CD4-positive, alpha-beta T cell treated with Interleukin-2 at 100 ng/mL for 4 hours (primary cell): Measurements from ENCODE around the gene GPATCH2L.

Experiments used
- DNase-seq: peaks from one replicate; pipeline ENCODE4 v3.0.0-alpha.2; 2020; ENCODE audit warnings: low spot score

GPATCH2L gene

DNA sequence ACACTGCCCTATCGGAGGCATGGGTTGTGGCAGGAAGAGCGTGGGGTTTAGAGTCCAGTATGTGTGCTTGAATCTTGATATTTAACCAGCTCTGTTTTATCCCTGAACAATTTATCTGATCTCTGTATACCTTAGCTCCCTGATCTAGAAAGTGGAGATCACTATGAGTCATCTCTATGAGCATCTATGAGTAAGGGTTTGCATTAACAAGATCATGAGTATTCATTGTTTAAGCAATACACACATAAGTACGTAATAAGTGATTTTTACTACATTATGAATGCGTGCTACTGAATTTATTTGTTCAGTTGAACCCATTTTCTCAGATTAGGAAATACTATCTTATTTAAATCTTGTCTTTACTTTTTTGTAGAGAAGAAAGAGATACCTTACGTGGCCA, 49.4 kb downstream of the GPATCH2L start:
- DNase-seq: no peak

DNA sequence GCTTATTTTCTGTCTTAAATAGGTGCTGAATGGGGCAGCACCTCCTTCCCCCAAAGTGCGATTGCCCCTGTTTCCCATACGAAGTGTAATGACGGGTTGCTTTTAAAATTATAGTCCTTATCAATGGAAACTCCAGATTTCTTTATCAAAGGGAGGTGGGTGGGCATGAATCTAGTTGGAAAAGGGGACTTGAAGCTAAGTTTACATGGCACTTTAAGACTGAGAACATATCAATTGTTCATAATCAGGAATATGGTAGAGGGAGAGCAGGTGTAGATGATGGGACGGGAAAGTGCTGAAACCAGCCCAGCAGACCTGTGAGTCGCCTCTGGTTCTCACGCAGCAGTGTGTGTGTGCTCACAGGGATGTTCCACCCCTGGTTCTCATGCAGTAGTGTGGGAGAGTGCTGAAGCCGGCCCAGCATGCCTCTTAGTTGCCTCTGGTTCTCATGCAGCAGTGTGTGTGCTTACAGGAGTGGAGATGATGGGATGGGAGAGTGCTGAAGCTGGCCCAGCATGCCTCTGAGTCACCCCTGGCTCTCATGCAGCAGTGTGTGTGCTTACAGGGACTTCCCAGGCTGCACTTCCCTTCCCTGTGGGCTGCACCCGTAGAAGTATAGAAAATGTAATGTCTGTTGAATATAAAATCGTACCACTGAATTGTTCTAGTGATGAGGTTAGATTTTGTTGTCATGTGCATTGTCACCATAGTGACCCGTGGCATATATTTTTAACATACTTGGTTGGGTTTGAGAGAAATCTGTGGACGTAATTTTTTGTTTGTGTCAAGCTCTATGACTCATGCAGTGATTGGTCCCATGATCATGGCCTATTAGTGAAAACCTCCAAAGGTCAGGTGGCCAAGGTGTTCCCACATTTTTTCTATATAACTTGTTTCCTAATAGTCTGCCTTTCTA, 51.6 kb downstream of the GPATCH2L start:
- DNase-seq: no peak

DNA sequence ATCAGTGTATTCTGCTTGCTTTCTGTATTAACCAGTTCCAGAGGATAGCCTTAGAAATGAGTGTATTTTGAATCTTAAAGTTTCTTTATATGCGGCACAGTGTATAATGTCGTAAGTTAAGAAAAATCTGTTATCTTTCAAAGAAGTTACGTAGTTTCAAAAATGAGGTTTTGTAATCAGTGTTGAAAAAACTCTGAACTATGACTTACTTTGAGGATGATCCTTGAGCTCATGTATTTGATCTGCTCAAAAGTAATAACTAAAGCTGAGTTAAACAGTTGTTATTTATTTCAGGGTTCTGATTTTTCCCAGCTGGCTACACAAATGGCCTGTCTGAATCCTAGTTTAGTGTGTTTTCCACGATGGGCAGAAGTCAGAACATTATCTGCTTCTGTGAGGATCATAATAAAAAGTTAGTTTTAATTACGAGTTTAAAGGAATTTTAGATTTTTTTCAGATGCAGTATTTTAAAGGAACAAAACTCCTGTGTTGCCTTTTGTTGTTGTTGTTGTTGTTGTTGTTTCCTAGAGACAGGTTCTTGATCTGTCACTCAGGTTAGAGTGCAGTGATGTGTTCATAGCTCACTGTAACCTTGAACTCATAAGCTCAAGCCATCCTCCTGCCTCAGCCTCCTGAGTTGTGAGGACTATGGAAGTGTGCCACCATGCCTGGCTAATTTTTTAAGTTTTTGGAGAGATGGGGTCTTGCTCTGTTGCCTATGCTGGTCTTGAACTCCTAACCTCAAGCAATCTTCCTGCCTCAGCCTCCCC, 52.9 kb downstream of the GPATCH2L start:
- no peak for DNase-seq

DNA sequence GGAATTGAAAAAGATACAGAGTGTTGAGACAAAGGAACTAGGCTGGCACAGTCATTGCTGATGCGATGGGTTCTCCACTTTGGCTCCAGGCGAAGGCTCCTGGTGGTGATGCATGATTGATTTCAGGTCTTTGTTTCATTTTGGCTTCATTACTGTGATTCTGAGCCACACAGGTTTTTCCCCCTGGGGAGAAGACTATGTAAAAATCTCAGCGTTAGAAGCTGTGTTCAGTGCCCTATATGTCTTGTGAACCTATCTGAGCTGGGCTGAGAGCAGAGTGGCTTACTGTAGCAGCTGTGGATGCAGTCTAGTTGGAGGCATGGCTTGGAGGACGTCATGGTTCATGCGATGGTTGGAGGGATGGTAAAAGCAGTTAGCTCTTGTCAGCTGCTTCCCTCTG, 54.0 kb downstream of the GPATCH2L start:
- DNase-seq: no peak

DNA sequence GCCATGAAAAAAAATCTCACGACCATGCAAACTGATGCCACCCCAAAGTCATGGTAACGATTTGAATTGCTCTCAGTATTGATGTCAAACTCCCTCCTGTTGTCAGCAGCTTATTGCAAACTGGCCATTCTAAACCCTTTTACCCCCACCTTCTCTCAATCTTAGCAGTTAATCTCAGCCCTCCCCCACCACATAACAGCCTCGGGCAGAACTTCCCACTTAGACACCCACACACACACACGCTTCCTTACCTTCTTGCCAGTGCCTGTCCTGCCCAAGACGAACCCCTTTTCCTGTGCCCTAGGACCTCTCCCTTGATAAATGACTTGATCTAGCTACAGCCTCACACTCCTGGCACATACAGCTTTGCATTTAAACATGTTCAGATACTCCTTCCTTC, 56.6 kb downstream of the GPATCH2L start:
- no peak for DNase-seq

DNA sequence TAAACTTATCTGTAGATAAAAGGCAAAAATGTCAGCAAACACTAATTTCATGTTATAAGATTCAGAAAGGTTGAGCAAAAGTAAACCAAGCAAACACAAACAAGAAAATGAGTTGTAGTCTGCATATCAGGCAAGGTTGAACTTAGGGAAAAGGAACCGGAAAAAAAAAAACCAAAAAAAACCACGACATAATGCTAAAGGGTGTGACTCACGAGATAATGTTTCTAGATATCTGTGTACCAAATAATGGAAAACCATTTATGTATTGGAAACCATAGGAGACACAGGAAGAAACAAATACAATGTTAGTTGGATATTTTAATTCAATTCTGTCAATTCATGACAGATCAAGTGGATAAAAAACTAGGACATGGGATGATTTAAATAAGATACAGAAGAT, 60.5 kb downstream of the GPATCH2L start:
- no peak for DNase-seq

DNA sequence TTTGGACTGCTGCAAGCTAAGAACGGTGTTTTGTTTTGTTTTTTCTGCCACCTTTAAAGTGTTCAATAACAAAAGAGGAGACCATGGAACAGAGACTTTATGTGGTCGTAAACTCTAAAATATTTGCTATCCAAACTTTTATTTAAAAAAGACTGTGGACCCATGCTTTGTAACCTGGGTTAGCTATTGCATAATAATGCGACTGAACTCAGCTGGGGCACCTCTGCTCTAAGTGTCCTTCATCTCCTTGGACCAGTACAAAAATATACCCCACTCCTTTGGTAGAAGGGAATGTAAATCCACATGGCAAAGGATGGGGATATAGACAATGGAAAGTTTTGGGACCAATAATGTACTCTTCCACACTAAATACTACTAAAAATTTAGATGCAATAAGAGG, 65.5 kb downstream of the GPATCH2L start:
- DNase-seq: no peak

DNA sequence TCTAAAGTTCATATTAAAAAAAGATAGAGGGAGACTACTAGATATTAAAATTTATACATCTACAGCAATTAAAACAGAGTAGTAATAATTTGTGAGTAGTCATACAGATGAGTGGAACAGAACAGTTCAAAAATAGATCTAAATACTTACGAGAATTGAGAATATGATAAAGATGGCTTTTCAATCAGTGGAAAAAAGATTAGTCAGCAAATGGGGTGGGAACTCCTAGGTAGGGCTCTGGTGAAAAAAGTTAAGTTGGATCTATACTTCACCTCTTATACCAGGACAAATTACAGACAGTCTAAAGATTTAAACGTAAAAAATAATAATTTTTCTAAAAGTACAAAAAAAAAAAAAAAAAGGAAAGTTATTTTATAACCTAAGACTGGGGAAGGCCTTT, 66.9 kb downstream of the GPATCH2L start:
- no peak for DNase-seq

DNA sequence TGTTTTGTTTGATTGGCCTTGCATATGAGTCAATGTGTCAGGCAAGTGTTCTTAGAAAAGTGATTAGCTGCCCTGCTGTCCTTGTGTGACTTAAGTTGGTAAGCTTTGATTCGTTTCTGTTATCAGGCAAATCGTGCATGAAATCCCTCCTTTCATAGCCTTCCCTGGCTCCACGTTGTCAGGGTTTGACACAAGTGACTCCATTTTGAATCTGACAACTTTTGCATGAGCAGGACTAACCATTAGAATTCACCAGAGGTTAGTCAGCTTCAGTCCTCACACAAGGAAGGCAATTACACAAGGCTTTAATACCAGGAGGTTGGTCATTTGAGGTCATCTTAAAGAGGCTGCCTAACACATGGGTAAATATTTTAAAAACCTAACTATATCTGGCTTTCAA, 68.2 kb downstream of the GPATCH2L start:
- no peak for DNase-seq

DNA sequence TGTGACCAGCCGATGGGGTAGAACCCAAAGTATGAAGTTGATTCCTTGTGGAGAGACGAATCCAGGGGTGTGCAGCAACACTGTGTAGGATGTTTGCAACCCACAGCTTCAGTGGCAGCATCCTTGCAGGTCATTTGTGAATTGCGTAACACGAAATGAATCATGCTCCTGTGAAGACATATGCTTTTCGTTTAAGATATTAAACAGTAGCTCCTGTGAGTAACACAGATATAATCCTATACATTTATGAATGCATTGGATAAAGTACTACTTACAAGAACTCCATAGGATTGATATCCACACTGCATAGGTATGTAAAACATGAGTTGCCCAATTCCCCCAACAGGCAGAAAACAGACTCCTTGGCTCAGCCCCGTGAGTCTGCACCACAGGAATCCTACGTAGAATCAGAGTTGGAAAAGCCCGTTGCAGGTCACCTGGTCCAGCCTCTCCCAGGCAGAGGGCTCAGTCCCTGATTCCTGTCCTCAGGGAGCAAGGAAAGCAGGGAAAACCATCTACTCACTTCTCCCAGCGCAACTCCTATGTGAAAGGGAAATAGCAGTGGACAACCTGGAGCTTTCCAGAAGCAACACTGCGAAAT, 75.8 kb downstream of the GPATCH2L start:
- no peak for DNase-seq

DNA sequence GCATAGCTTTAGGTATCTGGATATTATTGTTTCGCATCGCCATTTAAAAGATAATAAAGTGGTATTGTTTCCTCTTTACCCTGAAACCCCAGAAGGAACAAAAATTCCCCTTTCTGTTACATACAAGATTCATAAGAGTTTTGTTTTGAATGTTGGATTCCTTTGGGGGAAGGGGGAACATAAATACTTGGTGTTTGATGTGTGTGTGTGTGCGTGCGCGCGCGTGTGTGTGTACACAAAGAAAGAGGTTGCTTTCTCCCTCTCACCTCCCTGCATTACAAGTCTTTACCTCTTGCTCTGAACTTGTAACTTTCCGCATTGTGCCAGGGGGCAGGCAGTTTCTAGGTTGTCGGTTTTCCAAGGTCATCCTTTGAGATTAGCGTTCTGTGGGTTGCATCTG, 76.4 kb downstream of the GPATCH2L start:
- DNase-seq: no peak

DNA sequence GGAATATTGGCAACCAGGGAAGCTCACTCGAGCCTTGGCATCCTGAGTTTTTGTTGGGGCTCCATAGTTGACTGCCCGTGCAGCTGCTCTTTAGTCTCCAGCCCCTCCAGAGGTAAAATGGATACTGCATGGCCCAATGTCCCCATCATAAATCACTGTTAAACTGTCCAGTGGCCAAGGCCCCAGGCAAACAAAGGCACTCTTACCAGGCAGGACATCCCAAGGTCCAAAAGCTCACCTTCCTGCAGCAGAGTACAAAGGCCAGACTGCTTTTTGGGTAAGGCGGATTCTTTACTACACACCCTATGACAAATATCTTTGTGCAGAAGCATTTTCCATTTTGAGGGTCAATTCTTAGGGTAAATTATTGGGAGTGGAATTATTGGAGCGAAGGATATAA, 81.1 kb downstream of the GPATCH2L start:
- DNase-seq: no peak

DNA sequence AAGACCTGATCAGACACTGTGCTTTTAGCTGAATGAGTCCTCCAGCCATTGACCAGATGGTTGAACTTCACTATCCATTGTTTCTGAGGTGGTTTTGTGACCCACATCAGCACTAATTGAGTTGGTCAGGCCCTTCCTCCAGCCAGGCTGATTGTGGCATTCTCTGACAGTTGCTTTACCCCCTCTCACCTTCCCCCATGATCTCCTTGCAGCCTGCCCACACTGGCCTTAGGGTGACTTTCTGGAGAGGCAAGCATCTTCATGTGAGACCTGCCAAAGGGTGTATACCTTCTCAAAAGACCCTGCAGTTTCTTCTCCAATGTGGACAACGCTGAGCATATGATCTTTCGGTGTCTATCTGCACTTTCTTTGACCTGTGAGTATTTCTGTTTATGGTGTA, 83.9 kb downstream of the GPATCH2L start:
- DNase-seq: no peak

DNA sequence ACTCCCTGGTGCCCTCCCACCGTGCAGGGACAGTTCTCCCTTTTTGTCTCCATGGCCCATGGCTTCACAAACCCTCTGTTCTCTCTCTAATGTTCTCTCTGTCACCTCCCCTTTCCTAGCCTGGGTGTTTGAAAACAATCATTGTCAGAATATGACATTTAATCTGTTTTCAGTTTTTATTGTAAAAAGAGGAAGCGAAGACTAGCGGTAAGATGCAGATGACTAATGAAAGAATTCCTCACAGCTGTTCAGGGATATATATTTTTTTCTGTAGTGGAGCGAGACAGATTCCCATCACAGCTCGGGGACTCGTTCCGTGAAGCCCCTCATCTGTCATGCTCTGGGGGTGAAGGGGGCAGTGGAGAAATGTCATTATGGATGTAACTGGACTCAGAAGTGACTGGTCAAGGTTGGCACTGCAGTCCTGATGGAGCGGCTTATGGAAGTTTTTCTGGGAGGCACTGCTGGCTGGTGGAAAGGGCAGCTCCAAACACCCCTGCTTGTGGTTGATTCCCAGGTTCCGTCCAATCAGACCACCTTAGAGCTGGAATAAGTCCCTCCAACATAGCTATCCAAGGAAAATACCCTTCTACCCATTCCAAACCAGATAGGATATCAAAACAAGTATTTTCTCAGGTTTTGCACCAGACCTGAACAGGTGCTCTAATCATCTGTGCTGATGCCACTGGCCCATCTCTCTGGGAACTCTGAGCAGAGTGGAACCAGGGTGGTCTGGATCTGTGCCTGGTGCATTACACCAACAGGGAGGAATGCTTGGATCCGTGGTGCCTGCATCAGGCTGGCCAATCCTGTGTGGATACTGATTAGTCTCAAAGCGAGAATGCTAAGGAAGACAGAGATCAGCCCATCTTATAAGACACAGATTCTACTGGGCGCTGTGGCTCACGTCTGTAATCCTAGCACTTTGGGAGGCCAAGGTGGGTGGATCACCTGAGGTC, 84.7 kb downstream of the GPATCH2L start:
- DNase-seq: no peak

DNA sequence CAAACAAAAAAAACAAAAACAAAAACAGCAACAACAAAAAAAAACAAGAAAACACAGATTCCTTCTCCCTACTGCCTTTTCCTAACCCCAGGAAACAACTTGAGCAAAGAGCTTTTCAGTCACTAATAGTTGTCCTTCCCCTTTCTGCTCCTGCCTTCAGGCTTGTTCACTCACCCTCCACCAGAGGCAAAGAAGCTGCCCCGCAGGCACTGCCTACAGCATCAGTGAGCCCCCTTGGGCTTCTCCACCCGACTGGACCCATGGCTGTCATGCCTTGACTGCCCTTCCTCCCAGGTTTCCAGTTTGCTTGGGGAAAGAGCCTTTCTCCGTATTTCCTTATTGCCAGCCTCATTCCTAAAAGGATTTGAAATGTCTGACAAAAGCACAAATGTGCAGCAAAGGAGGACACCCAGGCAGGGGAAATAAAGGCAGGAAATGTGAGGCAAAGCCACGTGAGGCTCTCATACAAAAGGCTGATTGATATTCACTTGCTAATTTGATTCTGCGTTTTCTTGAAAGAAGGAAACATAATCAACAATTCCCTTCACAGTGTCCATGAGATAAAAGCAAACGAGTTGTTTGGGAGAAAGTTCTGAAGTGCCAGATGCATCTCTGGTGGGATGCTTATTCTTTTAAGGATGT, 85.7 kb downstream of the GPATCH2L start:
- no peak for DNase-seq

DNA sequence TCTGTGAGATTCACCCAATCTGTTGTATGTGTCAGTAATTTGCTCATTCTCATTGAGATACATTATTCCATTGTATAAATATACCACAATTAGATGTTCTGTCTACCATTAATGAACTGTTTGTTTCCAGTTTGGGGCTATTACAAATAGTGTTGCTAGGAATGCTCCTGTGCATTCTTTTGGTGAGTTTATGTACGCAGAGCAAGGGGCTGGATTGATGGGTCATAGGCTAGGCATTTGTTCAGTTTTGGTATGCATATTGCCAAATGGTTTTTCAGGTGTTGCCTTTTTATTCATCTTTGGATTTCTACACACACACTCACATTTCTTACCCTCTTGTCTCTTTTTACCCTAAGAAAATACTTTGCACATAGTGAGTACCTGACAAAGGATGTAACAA, 93.4 kb downstream of the GPATCH2L start:
- no peak for DNase-seq

DNA sequence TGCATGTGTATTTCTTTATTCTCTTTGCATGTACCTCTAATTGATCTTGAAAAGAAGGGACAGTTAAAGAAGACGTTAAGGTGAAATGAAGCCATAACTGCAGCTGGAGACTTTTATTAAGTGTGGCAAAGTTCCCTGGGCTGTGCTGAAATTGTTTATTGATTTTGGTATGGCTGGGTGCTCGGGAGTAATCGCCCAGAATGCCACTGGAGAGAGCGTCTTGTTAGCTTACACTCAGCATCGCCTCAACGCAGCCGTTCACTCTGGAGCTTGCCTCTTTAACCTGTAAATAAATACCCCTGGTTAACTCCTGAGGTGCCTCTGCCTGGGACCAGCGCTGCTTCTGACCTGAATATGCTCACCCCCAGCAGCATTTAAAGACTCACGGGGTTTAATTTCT, 98.6 kb downstream of the GPATCH2L start:
- no peak for DNase-seq

DNA sequence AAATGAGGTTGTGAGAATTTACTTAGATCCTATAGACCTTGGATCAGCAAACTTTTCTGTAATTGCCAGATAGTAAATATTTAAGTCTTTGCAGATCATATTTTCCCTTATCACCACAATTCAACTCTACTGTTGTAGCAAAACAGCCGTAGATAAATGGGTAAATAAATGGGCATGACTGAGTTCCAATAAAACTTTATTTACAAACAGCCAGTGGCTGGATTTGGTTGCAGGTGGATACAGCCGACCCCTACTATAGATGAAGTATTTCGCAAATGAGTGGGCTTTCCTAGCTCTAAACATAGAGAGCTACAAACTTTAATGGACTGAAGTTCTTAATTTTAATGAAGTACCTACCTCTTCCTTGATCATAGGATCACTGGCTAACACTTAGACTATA, 100.7 kb downstream of the GPATCH2L start:
- DNase-seq: no peak

DNA sequence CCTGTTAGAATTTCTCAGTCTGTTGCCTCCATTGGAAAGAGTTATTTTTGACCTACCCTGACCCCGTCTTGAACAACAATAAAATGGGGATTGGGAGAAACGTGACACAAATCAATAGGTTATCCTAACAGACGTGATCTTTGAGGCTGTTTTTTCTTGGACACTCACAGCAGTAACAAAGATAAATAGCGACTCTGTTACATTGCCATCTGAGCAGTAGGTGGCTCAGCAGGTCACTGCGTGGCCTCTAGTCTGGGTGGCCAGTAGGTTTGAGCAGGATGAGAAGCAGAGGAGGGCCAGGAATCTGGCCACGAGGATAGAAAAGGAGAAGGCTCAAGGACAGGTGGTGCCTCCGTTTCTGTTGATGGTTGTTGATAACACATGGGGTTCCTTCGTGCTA, 101.4 kb downstream of the GPATCH2L start:
- DNase-seq: no peak

DNA sequence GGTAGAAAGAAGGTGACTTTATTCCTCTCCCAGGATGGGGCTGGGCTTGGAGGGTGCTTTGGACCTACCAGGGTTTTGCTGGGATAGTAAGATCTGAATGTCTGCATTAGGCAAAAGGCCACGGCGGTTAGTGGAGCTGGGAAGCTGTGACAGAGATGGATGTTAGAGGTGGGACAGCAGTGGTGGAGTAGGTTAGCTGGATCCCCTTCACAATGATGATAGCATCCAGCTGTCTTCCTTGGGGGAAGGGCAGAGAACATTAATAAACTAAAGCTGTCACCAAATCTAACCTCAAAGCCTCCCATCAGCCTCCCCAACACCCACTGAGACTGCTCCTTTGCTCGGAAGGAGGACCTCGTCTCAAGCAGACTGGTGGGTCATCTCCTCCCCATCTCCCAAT, 104.8 kb downstream of the GPATCH2L start:
- DNase-seq: no peak

DNA sequence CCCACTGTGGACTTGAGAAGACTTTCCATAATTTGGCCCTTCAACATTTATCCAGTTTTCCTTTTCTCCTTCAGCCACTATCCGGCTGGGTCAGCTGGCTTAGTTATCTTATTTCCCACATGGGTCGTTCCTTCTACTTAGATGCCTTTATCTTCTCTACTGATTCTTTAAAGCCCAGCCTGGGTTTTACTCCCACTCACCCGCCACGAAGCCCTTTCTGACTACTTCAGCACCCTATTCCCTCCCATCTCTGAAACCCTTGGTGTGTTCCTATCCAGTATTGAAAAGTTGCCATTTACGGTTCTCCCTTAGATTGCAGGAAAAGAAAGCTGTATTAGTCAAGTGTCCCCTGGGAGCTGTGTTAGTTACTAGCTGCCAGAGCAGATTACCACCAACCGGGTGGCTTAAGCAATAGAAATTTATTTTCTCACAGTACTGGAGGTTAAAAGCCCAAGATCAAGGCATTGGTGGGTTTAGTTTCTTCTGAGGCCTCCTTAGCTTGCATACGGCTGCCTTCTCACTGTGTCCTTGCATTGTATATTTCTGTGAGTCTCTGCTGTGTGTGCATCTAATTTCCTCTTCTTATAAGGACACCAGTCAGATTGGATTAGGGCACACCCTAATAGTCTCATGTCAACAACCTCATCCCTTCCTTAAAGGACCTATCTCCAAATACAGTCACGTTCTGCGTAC, 105.5 kb downstream of the GPATCH2L start:
- no peak for DNase-seq
